ENCODE data around the gene SLC5A5.

Gene SLC5A5

DNA sequence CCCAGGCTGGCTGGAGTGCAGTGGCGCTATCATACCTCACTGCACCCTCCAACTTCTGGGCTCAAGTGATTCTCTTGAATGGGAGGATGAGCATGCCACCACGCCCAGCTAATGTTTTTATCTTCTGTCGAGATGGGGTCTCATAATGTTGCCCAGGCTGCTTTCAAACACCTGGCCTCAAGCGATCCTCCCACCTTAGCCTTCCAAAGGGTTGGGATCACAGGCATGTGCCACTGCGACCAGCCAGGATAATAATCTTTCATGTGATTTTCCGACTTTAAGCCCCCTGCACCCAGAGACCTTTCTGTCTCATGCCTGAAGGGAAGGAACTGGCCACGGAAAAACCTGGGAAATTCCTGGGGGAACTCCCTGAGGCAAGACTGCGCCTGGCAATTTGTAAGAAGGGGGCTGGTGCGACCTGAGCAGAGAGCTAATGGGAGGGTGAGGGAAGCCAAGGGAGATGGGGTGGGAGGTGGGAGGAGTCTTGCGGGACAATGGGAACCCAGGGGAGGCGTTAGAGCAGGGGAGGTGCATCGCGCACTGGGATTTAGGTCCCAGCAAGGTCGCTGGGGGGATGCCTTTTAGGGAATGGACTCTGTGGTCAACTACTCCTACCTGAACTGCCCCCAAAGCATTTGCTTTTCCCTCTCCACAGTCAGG, 59.9 kb downstream of the SLC5A5 start:
- Histone ChIP-seq H3K4me3 (ENCODE audit: low read depth in 1 of 2, low read length in 1 of 2) (peak overlapping the region in 1 of 2 experiments; percentile 83), H3K27ac (no peak overlapping the region), H3K36me3 (peaks cover 5% of the 10 kb centered on the region), H3K27me3 (peaks cover 32% of the 10 kb centered on the region), H3K4me1 (ENCODE audit: control insufficient read depth in 1 of 2, insufficient read depth in 1 of 2, low read depth in 1 of 2, low read length in 1 of 2) (peaks cover 15 to 17% of the 10 kb centered on the region in 2 experiments), H3K9me3 (no peaks in the 10 kb centered on the region)
- TF ChIP-seq, protein P1, sequence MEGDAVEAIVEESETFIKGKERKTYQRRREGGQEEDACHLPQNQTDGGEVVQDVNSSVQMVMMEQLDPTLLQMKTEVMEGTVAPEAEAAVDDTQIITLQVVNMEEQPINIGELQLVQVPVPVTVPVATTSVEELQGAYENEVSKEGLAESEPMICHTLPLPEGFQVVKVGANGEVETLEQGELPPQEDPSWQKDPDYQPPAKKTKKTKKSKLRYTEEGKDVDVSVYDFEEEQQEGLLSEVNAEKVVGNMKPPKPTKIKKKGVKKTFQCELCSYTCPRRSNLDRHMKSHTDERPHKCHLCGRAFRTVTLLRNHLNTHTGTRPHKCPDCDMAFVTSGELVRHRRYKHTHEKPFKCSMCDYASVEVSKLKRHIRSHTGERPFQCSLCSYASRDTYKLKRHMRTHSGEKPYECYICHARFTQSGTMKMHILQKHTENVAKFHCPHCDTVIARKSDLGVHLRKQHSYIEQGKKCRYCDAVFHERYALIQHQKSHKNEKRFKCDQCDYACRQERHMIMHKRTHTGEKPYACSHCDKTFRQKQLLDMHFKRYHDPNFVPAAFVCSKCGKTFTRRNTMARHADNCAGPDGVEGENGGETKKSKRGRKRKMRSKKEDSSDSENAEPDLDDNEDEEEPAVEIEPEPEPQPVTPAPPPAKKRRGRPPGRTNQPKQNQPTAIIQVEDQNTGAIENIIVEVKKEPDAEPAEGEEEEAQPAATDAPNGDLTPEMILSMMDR (IDR thresholded peaks at IDR 0.05): no peak

DNA sequence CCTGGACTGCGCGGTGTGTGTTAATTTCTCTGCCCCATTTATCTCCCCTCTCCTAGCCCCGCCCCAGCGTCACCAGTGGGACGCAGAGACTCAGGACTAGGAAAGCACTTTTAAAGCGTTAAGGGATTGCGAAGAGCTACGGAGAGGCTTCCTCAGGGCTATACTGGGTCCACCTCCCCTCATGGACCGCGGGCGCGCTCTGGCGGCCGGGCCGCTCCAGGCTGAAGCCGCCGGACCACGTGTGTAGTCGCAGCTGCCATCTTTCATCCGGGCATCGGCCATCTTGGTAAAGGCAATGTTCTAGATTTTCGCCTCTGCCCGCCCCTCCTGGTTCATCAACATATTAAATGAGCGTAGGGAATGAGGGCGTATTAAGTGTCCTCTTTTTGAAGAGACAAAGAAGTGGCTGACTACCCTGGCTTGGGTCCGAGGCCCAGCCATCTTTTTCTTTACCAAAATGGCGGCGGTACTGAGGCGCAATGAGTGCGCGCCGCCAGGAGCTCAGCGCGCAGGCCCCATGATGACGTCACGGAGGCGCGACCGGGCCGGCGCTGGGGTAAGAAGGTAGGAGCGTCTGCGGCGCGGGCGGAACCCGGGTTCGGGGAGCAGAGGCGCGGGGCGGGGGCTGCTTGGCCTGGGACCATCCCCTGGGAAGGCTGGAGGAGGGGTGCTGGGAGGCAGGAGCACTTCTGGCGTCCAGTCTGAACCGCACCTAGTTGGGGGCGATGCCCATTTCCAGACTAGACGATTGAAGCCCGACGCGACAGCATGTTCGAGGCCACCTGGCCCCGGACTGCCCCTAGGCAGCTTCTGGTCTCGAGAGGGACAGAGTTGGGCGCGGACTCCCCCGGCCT, 61.0 kb downstream of the SLC5A5 start, which contains the start of gene CCDC124:
TSS of gene CCDC124 (plus strand) at position 531 of the 854 bp plus-strand sequence. CDS start 3,406 bp downstream, outside the sequence.
- H3K4me3 ChIP-seq (ENCODE audit: low read depth in 1 of 2, low read length in 1 of 2): peak within 1 kb of the TSS; percentile 72 to 83
- no peaks in the 10 kb centered on the region for H3K9me3 ChIP-seq
- peaks cover 5% of the 10 kb centered on the region for H3K36me3 ChIP-seq
- peaks cover 32% of the 10 kb centered on the region for H3K27me3 ChIP-seq
- TF ChIP-seq, protein P1 (IDR thresholded peaks at IDR 0.05): peak; percentile 81
- H3K4me1 ChIP-seq (ENCODE audit: control insufficient read depth in 1 of 2, insufficient read depth in 1 of 2, low read depth in 1 of 2, low read length in 1 of 2): peaks cover 15 to 17% of the 10 kb centered on the region in 2 experiments
- H3K27ac ChIP-seq: peak within 1 kb of the TSS; percentile 90

DNA sequence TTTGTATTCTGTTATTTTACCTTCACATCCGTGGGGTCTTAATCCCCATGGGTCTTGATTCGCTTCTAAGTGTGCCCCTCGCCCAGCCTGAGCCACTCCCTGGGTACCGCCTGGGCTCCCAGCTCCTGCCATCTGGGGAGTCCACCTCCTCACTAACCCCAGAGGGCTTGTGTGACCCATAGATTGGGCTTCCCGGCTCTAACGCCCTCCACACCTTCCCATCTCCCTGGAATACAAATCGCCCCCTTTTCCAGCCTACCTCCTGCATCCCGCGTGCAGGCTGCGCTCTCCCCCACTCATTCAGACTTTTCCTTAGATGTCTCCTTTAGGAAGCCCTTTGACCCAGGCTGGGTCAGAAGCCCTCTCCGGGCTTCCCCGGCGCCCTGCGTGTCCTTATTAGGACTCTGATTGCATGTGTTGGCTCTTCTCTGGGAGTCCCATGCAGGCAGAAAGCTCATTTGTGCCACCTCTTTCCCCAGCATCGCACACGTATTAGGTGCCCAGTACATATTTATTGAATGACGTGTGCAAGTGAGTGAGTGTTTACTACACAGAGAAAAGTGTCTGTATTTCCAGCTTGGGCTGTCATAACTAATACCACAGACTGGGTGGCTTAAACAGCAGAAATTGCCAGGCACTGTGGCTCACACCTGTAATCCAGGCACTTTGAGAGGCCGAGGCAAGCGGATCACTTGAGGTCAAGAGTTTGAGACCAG, 61.8 kb downstream of the SLC5A5 start:
- TF ChIP-seq, protein P1 (IDR thresholded peaks at IDR 0.05): no peak
- Histone ChIP-seq H3K27ac (peak overlapping the region; percentile 90), H3K36me3 (peaks cover 5% of the 10 kb centered on the region), H3K4me1 (ENCODE audit: control insufficient read depth in 1 of 2, insufficient read depth in 1 of 2, low read depth in 1 of 2, low read length in 1 of 2) (peaks cover 15 to 17% of the 10 kb centered on the region in 2 experiments), H3K27me3 (peaks cover 32% of the 10 kb centered on the region), H3K9me3 (no peaks in the 10 kb centered on the region), H3K4me3 (ENCODE audit: low read depth in 1 of 2, low read length in 1 of 2) (peak overlapping the region; percentile 72 to 83)

DNA sequence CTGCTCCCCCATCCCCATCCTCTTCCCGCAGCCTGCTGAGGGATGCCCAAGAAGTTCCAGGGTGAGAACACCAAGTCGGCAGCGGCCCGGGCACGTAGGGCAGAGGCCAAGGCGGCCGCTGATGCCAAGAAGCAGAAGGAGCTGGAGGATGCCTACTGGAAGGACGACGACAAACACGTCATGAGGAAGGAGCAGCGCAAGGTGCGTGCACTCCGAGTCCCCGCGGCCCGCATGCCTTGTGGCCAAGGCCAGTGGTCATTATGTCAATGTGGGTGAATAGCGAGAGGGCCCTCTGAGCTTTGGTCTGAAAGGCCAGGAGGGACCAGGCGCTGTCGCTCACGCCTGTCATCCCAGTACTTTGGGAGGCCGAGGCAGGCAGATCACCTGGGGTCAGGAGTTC, 64.6 kb downstream of the SLC5A5 start:
- Histone ChIP-seq H3K36me3 (peaks cover 5% of the 10 kb centered on the region), H3K4me3 (ENCODE audit: low read depth in 1 of 2, low read length in 1 of 2) (no peak overlapping the region), H3K9me3 (no peaks in the 10 kb centered on the region), H3K27ac (no peak overlapping the region), H3K27me3 (peaks cover 10% of the 10 kb centered on the region), H3K4me1 (ENCODE audit: control insufficient read depth in 1 of 2, insufficient read depth in 1 of 2, low read depth in 1 of 2, low read length in 1 of 2) (peaks cover 15 to 17% of the 10 kb centered on the region in 2 experiments)
- TF ChIP-seq, protein P1 (IDR thresholded peaks at IDR 0.05): no peak

DNA sequence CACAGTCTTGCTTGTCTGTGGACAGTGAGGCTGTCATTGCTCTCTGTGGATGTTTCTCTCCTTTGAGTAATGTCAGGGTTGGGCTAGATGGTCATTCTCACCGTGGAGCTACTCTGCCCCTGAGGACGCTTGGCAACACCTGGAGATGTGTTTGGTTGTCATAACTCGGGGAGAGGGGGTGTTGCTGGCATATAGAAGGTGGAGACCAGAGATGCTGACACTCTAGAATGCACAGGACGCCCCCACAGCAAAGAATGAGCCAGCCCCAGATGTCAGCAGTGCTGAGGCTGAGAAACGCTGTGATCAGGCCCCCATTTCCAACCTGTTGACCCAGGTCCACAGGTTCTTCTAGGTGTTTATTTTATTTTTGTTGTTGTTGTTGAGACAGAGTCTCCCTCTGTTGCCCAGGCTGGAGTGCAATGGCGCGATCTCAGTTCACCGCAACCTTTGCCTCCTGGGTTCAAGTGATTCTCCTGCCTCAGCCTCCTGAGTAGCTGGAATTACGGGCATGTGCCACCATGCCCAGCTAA, 65.7 kb downstream of the SLC5A5 start:
- peaks cover 9% of the 10 kb centered on the region for H3K36me3 ChIP-seq
- no peaks in the 10 kb centered on the region for H3K9me3 ChIP-seq
- peaks cover 9 to 11% of the 10 kb centered on the region in 2 experiments for H3K4me1 ChIP-seq (ENCODE audit: control insufficient read depth in 1 of 2, insufficient read depth in 1 of 2, low read depth in 1 of 2, low read length in 1 of 2)
- TF ChIP-seq, protein P1 (IDR thresholded peaks at IDR 0.05): no peak
- H3K4me3 ChIP-seq (ENCODE audit: low read depth in 1 of 2, low read length in 1 of 2): no peak overlapping the region
- H3K27ac ChIP-seq: no peak overlapping the region
- H3K27me3 ChIP-seq: no peaks in the 10 kb centered on the region

Measured in neutrophil (primary cell).